HG03175 (cell line): ENCODE data around the gene HTATSF1.

Experiments used
- ATAC-seq: cut with Tn5 transposase; IDR thresholded peaks from one replicate; pipeline ENCODE4 v1.9.1; 2021; ENCODE audit warnings: mild to moderate bottlenecking, moderate library complexity; ENCODE audit not compliant: unreplicated experiment

Gene HTATSF1

GRCh38 chrX:136496186-136496763, 1.1 kb upstream of the HTATSF1 start:
- ATAC-seq: peak; percentile 3

- peak; percentile 82 for ATAC-seq
Observed at GRCh38 chrX:136496764-136497555, 432 bp upstream of the HTATSF1 start.

- no peak for ATAC-seq
Observed at GRCh38 chrX:136519069-136519468, 21.7 kb downstream of the HTATSF1 start.

- ATAC-seq: no peak
Observed at GRCh38 chrX:136523770-136524169, 26.4 kb downstream of the HTATSF1 start.

GRCh38 chrX:136525738-136526606, 28.6 kb downstream of the HTATSF1 start:
- no peak for ATAC-seq

- no peak for ATAC-seq
Observed at GRCh38 chrX:136528645-136529315, 31.4 kb downstream of the HTATSF1 start.

- ATAC-seq: no peak
Observed at GRCh38 chrX:136529795-136530194, 32.4 kb downstream of the HTATSF1 start.

GRCh38 chrX:136531951-136532350, 34.6 kb downstream of the HTATSF1 start, which contains the start of gene VGLL1:
Gene VGLL1 (plus strand): TSS chrX:136532215. CDS start chrX:136536021, 3,806 bp downstream.
- ATAC-seq: no peak

GRCh38 chrX:136534131-136534530, 36.7 kb downstream of the HTATSF1 start:
- no peak for ATAC-seq

- no peak for ATAC-seq
Observed at GRCh38 chrX:136538811-136539210, 41.4 kb downstream of the HTATSF1 start.

- ATAC-seq: no peak
Observed at GRCh38 chrX:136540226-136540625, 42.8 kb downstream of the HTATSF1 start.

- ATAC-seq: no peak
Observed at GRCh38 chrX:136541294-136541693, 43.9 kb downstream of the HTATSF1 start.

GRCh38 chrX:136542281-136542680, 44.9 kb downstream of the HTATSF1 start:
- no peak for ATAC-seq

GRCh38 chrX:136546371-136546781, 49.0 kb downstream of the HTATSF1 start:
- ATAC-seq: no peak

- no peak for ATAC-seq
Observed at GRCh38 chrX:136549226-136549625, 51.8 kb downstream of the HTATSF1 start.

- ATAC-seq: no peak
Observed at GRCh38 chrX:136551410-136551809, 54.0 kb downstream of the HTATSF1 start.

- no peak for ATAC-seq
Observed at GRCh38 chrX:136555694-136556093, 58.3 kb downstream of the HTATSF1 start.
